H1 (cell line): Measurements from ENCODE around the gene PTPRG. TPM values are rescaled to one million over a fixed set of nuclear protein-coding genes. Genes with fewer than 3 reads are reported as not detected.

Experiments
- CTCF ChIA-PET: fragments of 300-600 bp; sonication (Branson Sonifier 250); formaldehyde crosslinking; loops from one replicate; lab custom pipeline; 2021; ENCODE audit not compliant: partially characterized antibody; lab: Charles Lee
- POLR2A ChIA-PET: fragments of 300-600 bp; sonication (Branson Sonifier 250); formaldehyde crosslinking; loops from one replicate; lab custom pipeline; 2021; ENCODE audit warnings: inconsistent platforms; ENCODE audit not compliant: partially characterized antibody; lab: Charles Lee
- DNase-seq, 2 experiments: peaks; one replicate each; pipeline versions ENCODE4 v3.0.0 to v3.0.0-alpha.2; 2010 to 2022; ENCODE audit warnings: low spot score in 2 of 2, low read depth in 1 of 2, mixed read lengths in 1 of 2
- FAIRE-seq: peaks from 2 replicates; lab custom pipeline; 2011; peaks lifted over from hg19 to GRCh38; lab: Jason Lieb, UNC
- H2AFZ ChIP-seq: 2 replicates; pipeline ENCODE4 v1.8.1; 2012; ENCODE audit warnings: low read length, inconsistent platforms
- H2AK5ac ChIP-seq: 2 replicates; pipeline ENCODE4 v1.6.1; 2013; ENCODE audit warnings: low read depth, low read length
- H2BK120ac ChIP-seq: replicated peaks from 2 replicates; pipeline ENCODE3; 2013; ENCODE audit warnings: low read depth, low read length, inconsistent platforms
- H2BK12ac ChIP-seq: 2 replicates; pipeline ENCODE4 v1.6.1; 2013; ENCODE audit warnings: low read depth, low read length
- H2BK15ac ChIP-seq: 2 replicates; pipeline ENCODE4 v1.6.1; 2013; ENCODE audit warnings: low read length
- H2BK20ac ChIP-seq: 2 replicates; pipeline ENCODE4 v1.6.1; 2013; ENCODE audit warnings: low read length
- H2BK5ac ChIP-seq: 2 replicates; pipeline ENCODE4 v1.6.1; 2013; ENCODE audit warnings: low read depth, low read length
- H3K14ac ChIP-seq: 2 replicates; pipeline ENCODE4 v1.6.1; 2013; ENCODE audit warnings: inconsistent platforms; ENCODE audit not compliant: insufficient read length
- H3K18ac ChIP-seq: 2 replicates; pipeline ENCODE4 v1.6.1; 2013; ENCODE audit warnings: low read length; ENCODE audit errors: extremely low read depth
- H3K23ac ChIP-seq: 2 replicates; pipeline ENCODE4 v1.6.1; 2013; ENCODE audit warnings: inconsistent platforms; ENCODE audit not compliant: insufficient read length
- H3K23me2 ChIP-seq: 2 replicates; pipeline ENCODE4 v1.6.1; 2013; ENCODE audit warnings: low read depth, low read length
- H3K27ac ChIP-seq: 2 replicates; pipeline ENCODE4 v1.6.1; 2011; ENCODE audit warnings: low read depth, low read length, inconsistent platforms
- H3K27me3 ChIP-seq, 4 experiments: replicated peaks in 1 of 4; 1 replicate in 1 of 4; 2 replicates in 3 of 4; pipeline versions ENCODE4 v1.6.1 to v1.8.1; 2011 to 2013; ENCODE audit warnings: low read length in 3 of 4, mild to moderate bottlenecking in 3 of 4, inconsistent platforms in 2 of 4, mixed read lengths in 2 of 4, moderate library complexity in 1 of 4; ENCODE audit not compliant: control insufficient read depth in 3 of 4, insufficient read depth in 3 of 4; ENCODE audit errors: extremely low read depth in 1 of 4
- H3K36me3 ChIP-seq, 4 experiments: 2 replicates each; pipeline versions ENCODE4 v1.6.1 to v1.8.1; 2011 to 2013; ENCODE audit warnings: mild to moderate bottlenecking in 4 of 4, low read length in 3 of 4, moderate library complexity in 2 of 4, control low read depth in 1 of 4, inconsistent platforms in 1 of 4; ENCODE audit not compliant: insufficient read depth in 4 of 4, control insufficient read depth in 2 of 4
- H3K4ac ChIP-seq: replicated peaks from 2 replicates; pipeline ENCODE3; 2013; ENCODE audit warnings: low read length, low read depth, mixed read lengths, inconsistent platforms; ENCODE audit not compliant: insufficient read length
- H3K4me1 ChIP-seq, 4 experiments: replicated peaks in 1 of 4; 1 replicate in 1 of 4; 2 replicates in 3 of 4; pipeline versions ENCODE4 v1.6.1 to v1.8.1; 2011 to 2013; ENCODE audit warnings: low read length in 3 of 4, inconsistent platforms in 2 of 4, mixed read lengths in 1 of 4; ENCODE audit not compliant: insufficient read depth in 4 of 4, control insufficient read depth in 3 of 4
- H3K4me2 ChIP-seq, 2 experiments: 2 replicates each; pipeline versions ENCODE4 v1.6.1 to v1.8.1; 2011 to 2013; ENCODE audit warnings: low read depth in 2 of 2, low read length in 2 of 2, control low read depth in 1 of 2, inconsistent platforms in 1 of 2, mild to moderate bottlenecking in 1 of 2; ENCODE audit not compliant: insufficient read depth in 1 of 2
- H3K4me3 ChIP-seq, 4 experiments: fragments of 200-600, 300-600 bp in 1 of 4; sonication (generic), shearing (Covaris generic), sonication (Bioruptor Twin) in 1 of 4; 2 replicates each; pipeline versions ENCODE4 v1.5.1 to v1.8.1; 2011 to 2016; ENCODE audit warnings: low read length in 4 of 4, low read depth in 3 of 4, control low read depth in 2 of 4, inconsistent platforms in 2 of 4, mild to moderate bottlenecking in 2 of 4, mixed read lengths in 1 of 4, moderate library complexity in 1 of 4; ENCODE audit not compliant: insufficient read depth in 2 of 4; ENCODE audit errors: extremely low read depth in 1 of 4
- H3K56ac ChIP-seq: replicated peaks from 2 replicates; pipeline ENCODE3; 2013; ENCODE audit warnings: low read depth, mild to moderate bottlenecking, mixed read lengths, low read length, inconsistent platforms; ENCODE audit not compliant: insufficient read length
- H3K79me1 ChIP-seq: 2 replicates; pipeline ENCODE4 v1.6.1; 2013; ENCODE audit warnings: low read depth, low read length, control low read depth
- H3K79me2 ChIP-seq, 2 experiments: 2 replicates each; pipeline versions ENCODE4 v1.6.1 to v1.8.1; 2012 to 2013; ENCODE audit warnings: low read length in 2 of 2, mild to moderate bottlenecking in 2 of 2, inconsistent platforms in 1 of 2; ENCODE audit not compliant: insufficient read depth in 2 of 2, control insufficient read depth in 1 of 2
- H3K9ac ChIP-seq, 4 experiments: replicated peaks in 1 of 4; 1 replicate in 1 of 4; 2 replicates in 3 of 4; pipeline versions ENCODE4 v1.6.1 to v1.8.1; 2011 to 2013; ENCODE audit warnings: low read depth in 3 of 4, low read length in 3 of 4, control low read depth in 2 of 4, mild to moderate bottlenecking in 2 of 4, moderate library complexity in 2 of 4, inconsistent platforms in 1 of 4; ENCODE audit errors: extremely low read depth in 1 of 4
- H3K9me3 ChIP-seq, 2 experiments: 2 replicates each; pipeline versions ENCODE4 v1.6.1 to v1.8.1; 2012 to 2013; ENCODE audit warnings: mild to moderate bottlenecking in 2 of 2, moderate library complexity in 2 of 2, control low read depth in 1 of 2, inconsistent platforms in 1 of 2, low read depth in 1 of 2, low read length in 1 of 2, mixed read lengths in 1 of 2; ENCODE audit not compliant: insufficient read depth in 2 of 2
- H4K20me1 ChIP-seq, 2 experiments: replicated peaks in 1 of 2; 2 replicates each; pipeline versions ENCODE3 to v1.8.1; 2011 to 2013; ENCODE audit warnings: inconsistent platforms in 2 of 2, low read length in 2 of 2, mild to moderate bottlenecking in 1 of 2; ENCODE audit not compliant: insufficient read depth in 2 of 2, control insufficient read depth in 1 of 2
- H4K5ac ChIP-seq: 2 replicates; pipeline ENCODE4 v1.6.1; 2013; ENCODE audit warnings: low read length, low read depth, mixed read lengths, inconsistent platforms; ENCODE audit not compliant: insufficient read length
- H4K8ac ChIP-seq: 2 replicates; pipeline ENCODE4 v1.8.0; 2013; ENCODE audit warnings: mild to moderate bottlenecking, moderate library complexity, low read length, inconsistent platforms; ENCODE audit not compliant: insufficient read depth; ENCODE audit errors: extremely low read depth
- H4K91ac ChIP-seq: replicated peaks from 2 replicates; pipeline ENCODE3; 2013; ENCODE audit warnings: low read length, mixed read lengths, inconsistent platforms; ENCODE audit not compliant: insufficient read length
- ATF2 ChIP-seq: IDR thresholded peaks from 2 replicates; pipeline ENCODE4 v1.6.1; 2012; ENCODE audit warnings: low read length, inconsistent platforms
- CBX5 ChIP-seq: fragments of 300-800, 300-1000 bp; sonication (generic); IDR thresholded peaks from 2 replicates; pipeline ENCODE4 v1.7.1; 2016; ENCODE audit warnings: antibody characterized with exemption, low read length, low read depth
- CTBP2 ChIP-seq: IDR thresholded peaks from 2 replicates; pipeline ENCODE4 v1.7.0; 2011; ENCODE audit warnings: borderline replicate concordance, mild to moderate bottlenecking, moderate library complexity, mixed read lengths, low read length; ENCODE audit not compliant: insufficient read depth, insufficient read length
- EGR1 ChIP-seq: IDR thresholded peaks from 2 replicates; pipeline ENCODE4 v1.6.1; 2011; ENCODE audit warnings: low read depth, low read length, borderline replicate concordance
- HDAC2 ChIP-seq, 2 experiments: fragments of 300-600 bp in 1 of 2; sonication (generic) in 1 of 2; IDR thresholded peaks; 2 replicates each; pipeline ENCODE4 v1.6.1; 2011 to 2012; ENCODE audit warnings: low read depth in 2 of 2, low read length in 2 of 2, mild to moderate bottlenecking in 2 of 2, moderate library complexity in 2 of 2, borderline replicate concordance in 1 of 2, inconsistent platforms in 1 of 2
- HDAC6 ChIP-seq: IDR thresholded peaks from one replicate; pipeline ENCODE4 v1.7.1; 2012; ENCODE audit warnings: low read depth, mild to moderate bottlenecking, inconsistent platforms, low read length, moderate library complexity
- NANOG ChIP-seq: IDR thresholded peaks from 2 replicates; pipeline ENCODE4 v1.6.1; 2011; ENCODE audit warnings: low read length, low read depth, mild to moderate bottlenecking, inconsistent platforms; ENCODE audit not compliant: insufficient read depth, poor library complexity, severe bottlenecking
- NRF1 ChIP-seq: IDR thresholded peaks from 2 replicates; pipeline ENCODE4 v1.6.1; 2011; ENCODE audit warnings: mild to moderate bottlenecking, low read depth, low read length, improper control_type of control experiment
- PHF8 ChIP-seq: fragments of 200-600 bp; sonication (generic); conservative IDR thresholded peaks from 2 replicates; pipeline ENCODE4 v1.7.1; 2012; ENCODE audit warnings: low read depth, mild to moderate bottlenecking, inconsistent platforms, low read length, moderate library complexity
- POLR2A ChIP-seq, 2 experiments: IDR thresholded peaks; 1 replicate in 1 of 2; 2 replicates in 1 of 2; pipeline ENCODE4 v1.6.1; 2011; ENCODE audit warnings: low read depth in 2 of 2, low read length in 2 of 2, mild to moderate bottlenecking in 2 of 2; ENCODE audit errors: control extremely low read depth in 1 of 2
- RBBP5 ChIP-seq: IDR thresholded peaks from 2 replicates; pipeline ENCODE4 v1.7.1; 2012; ENCODE audit warnings: low read depth, mild to moderate bottlenecking, inconsistent platforms, low read length, moderate library complexity, borderline replicate concordance
- SIRT6 ChIP-seq: IDR thresholded peaks from one replicate; pipeline ENCODE4 v1.7.1; 2012; ENCODE audit warnings: low read length, inconsistent platforms
- WGBS, 2 experiments: shearing (Covaris generic) in 1 of 2; methylation state at CpG; one replicate each; pipeline versions ENCODE4 v1.1.6 to v1.1.7; 2013 to 2015; ENCODE audit warnings: low lambda C conversion rate in 2 of 2, mixed read lengths in 2 of 2, inconsistent platforms in 1 of 2, low coverage in 1 of 2, missing lambda C conversion rate in 1 of 2; ENCODE audit not compliant: insufficient replicate concordance in 2 of 2, insufficient coverage in 1 of 2, insufficient read length in 1 of 2; ENCODE audit errors: extremely low coverage in 1 of 2, missing lambda C conversion rate in 1 of 2; 5-methylcytosine and 5-hydroxymethylcytosine counted together
- polyA plus RNA-seq, 7 experiments: library from polyadenylated mRNA; depleted of rRNA in 3 of 7; stranded (reverse) in 5 of 7; unstranded in 2 of 7; fragments of >200 nt in 5 of 7; fragments of 200-250 nt in 2 of 7; gene quantifications; 1 replicate in 5 of 7; 2 replicates in 1 of 7; 4 replicates in 1 of 7; pipeline versions ENCODE4 v1.2.1 to v1.2.3, GENCODE V29; 2011 to 2013; ENCODE audit warnings: missing spikeins in 2 of 7, mixed read lengths in 2 of 7
- total RNA-seq: library from RNA; stranded (reverse); fragmentation: NEBNext Ultra II Directional; extraction: Animal tissue kit (Norgen Biotek cat#: 25700); gene quantifications from 2 replicates; pipeline ENCODE4 v1.2.1, GENCODE V29; 2021

PTPRG gene
- total and polyA plus RNA-seq, 2 of the 8 experiments (the other 6 are each of a cell fraction or from before 2014, with no cell fraction given), result 23.3 to 96.2 TPM

GRCh38 chr3:61964566-61964965, 403.2 kb downstream of the PTPRG start:
- Histone ChIP-seq H3K27ac (no peak overlapping the region), H3K14ac (no peak overlapping the region), H2BK20ac (no peak overlapping the region), H3K79me1 (peaks cover 4% of the 10 kb centered on the region; the same call in 1 of the 2 replicates), H4K91ac (no peak overlapping the region), H3K23ac (no peak overlapping the region), H2BK120ac (no peak overlapping the region), H3K9me3 (no peaks in the 10 kb centered on the region), H2BK15ac (no peak overlapping the region), H3K27me3 (no peaks in the 10 kb centered on the region), H2BK12ac (no peak overlapping the region), H3K4me3 (no peak overlapping the region), H4K5ac (no peak overlapping the region), H2AK5ac (no peak overlapping the region), H3K36me3 (no peaks in the 10 kb centered on the region), H3K79me2 (peaks cover 0 to 87% of the 10 kb centered on the region in 2 experiments; a peak in 2 of 4 replicates), H3K4me1 (peaks cover 2 to 6% (median 3%) of the 10 kb centered on the region in 4 experiments; a peak in 5 of 7 replicates), H3K4ac (no peak overlapping the region), H3K56ac (no peak overlapping the region), H2BK5ac (no peak overlapping the region), H4K8ac (no peak overlapping the region), H3K9ac (no peak overlapping the region), H3K18ac (no peak overlapping the region), H4K20me1 (peaks cover 6 to 10% of the 10 kb centered on the region in 2 experiments), H3K23me2 (no peaks in the 10 kb centered on the region), H3K4me2 (no peak overlapping the region), H2AFZ (no peak overlapping the region)
- no peak for DNase-seq
- WGBS, 2 experiments, result 92% methylated on average over 8 of the region's 8 CpGs; no CpG with 5 or more reads in 1 of the 2 experiments
- POLR2A ChIA-PET, result interaction anchor here (1.2 kb wide), 1 partner anchor 10 kb away, joined by 3 read pairs; no protein-coding TSS in a partner anchor
- CTCF ChIA-PET, result interaction anchor here (0.8 kb wide), 1 partner anchor 8 kb away, joined by 3 read pairs; no protein-coding TSS in a partner anchor
- no peak for FAIRE-seq
- TF ChIP-seq SIRT6 (no peak), CBX5 (no peak), HDAC6 (no peak), CTBP2 (no peak), EGR1 (no peak), HDAC2 (IDR thresholded peaks at IDR 0.05; ENCODE audit: borderline replicate concordance in 1 of 2, low read depth in 2 of 2, low read length in 2 of 2) (no peak), POLR2A (IDR thresholded peaks at IDR 0.05; ENCODE audit: control extremely low read depth in 1 of 2, low read depth in 2 of 2, low read length in 2 of 2) (no peak), RBBP5 (no peak), NANOG (no peak), ATF2 (no peak), PHF8 (no peak), NRF1 (no peak)
